GM20000 (cell line): ENCODE results near the gene PFKM.
"Not testable (repeated sequence)": the region's sequence is repeated elsewhere in the genome, so short reads cannot be mapped to it uniquely, and the experiment has no call there.

Experiments
- DNase-seq: peaks from one replicate; pipeline ENCODE4 v3.0.0; 2012; ENCODE audit warnings: low spot score
- CTCF ChIP-seq: IDR thresholded peaks from 2 replicates; pipeline ENCODE4 v1.5.1; 2012; ENCODE audit warnings: mild to moderate bottlenecking, control low read depth; ENCODE audit errors: extremely low read depth, missing control alignments

The PFKM gene

GRCh38 chr12:48110691-48111311, 8.4 kb upstream of the PFKM start:
- DNase-seq: no peak
- TF ChIP-seq CTCF: no peak

- DNase-seq: not testable (repeated sequence)
These were observed 7.9 kb upstream of the PFKM start for GRCh38 chr12:48111312-48111693.

- DNase-seq: no peak
- TF ChIP-seq CTCF: no peak
These were observed 3.2 kb upstream of the PFKM start for GRCh38 chr12:48115957-48116356.

- TF ChIP-seq CTCF: no peak
- DNase-seq: no peak
These were observed 786 bp upstream of the PFKM start for GRCh38 chr12:48118284-48118871.

GRCh38 chr12:48119834-48120195, 651 bp downstream of the PFKM start:
- no peak for DNase-seq
- no peak for TF ChIP-seq CTCF

GRCh38 chr12:48121522-48121921, 2.4 kb downstream of the PFKM start:
- no peak for DNase-seq
- TF ChIP-seq CTCF: no peak

GRCh38 chr12:48122065-48122834, 3.1 kb downstream of the PFKM start:
- TF ChIP-seq CTCF: no peak
- no peak for DNase-seq
